ENCODE results near the gene EYS. TPM values are rescaled to one million over a fixed set of nuclear protein-coding genes. Genes with fewer than 3 reads are reported as not detected.

The EYS gene
- total RNA-seq, 1 experiment from 2014 or later = not detected

- Histone ChIP-seq H3K27me3 (ENCODE audit: insufficient read depth, low read length) (no peaks in the 10 kb centered on the region), H3K9ac (ENCODE audit: extremely low read depth, insufficient read length, low read length) (no peak overlapping the region), H2AK5ac (ENCODE audit: insufficient read length, low read length) (no peak overlapping the region), H3K18ac (ENCODE audit: insufficient read length, low read depth, low read length) (no peak overlapping the region), H3K9me3 (ENCODE audit: control insufficient read depth, low read depth, low read length) (no peaks in the 10 kb centered on the region), H2BK5ac (ENCODE audit: insufficient read length, low read length) (no peak overlapping the region), H2BK120ac (ENCODE audit: low read depth, low read length, poor library complexity, severe bottlenecking) (no peak overlapping the region), H3K79me2 (ENCODE audit: insufficient read depth, low read length) (no peaks in the 10 kb centered on the region), H3K4me2 (ENCODE audit: insufficient read depth, insufficient read length, low read length) (no peak overlapping the region), H2BK20ac (ENCODE audit: low read depth, low read length, poor library complexity, severe bottlenecking) (no peak overlapping the region), H4K20me1 (ENCODE audit: control insufficient read depth, insufficient read depth, insufficient read length) (no peaks in the 10 kb centered on the region), H3K23me2 (ENCODE audit: insufficient read length, low read depth, low read length, poor library complexity, severe bottlenecking) (no peaks in the 10 kb centered on the region), H2BK15ac (ENCODE audit: low read depth, low read length) (no peak overlapping the region), H2BK12ac (ENCODE audit: insufficient read length, low read depth, low read length) (no peak overlapping the region), H3K4me1 (ENCODE audit: insufficient read depth, low read length) (no peaks in the 10 kb centered on the region), H3K56ac (ENCODE audit: insufficient read length, low read depth, low read length) (no peak overlapping the region), H3K27ac (ENCODE audit: insufficient read length, low read depth, low read length) (no peak overlapping the region), H3K14ac (ENCODE audit: insufficient read depth, low read length) (no peak overlapping the region), H3K23ac (ENCODE audit: insufficient read length, low read depth, low read length) (no peak overlapping the region), H3T11ph (ENCODE audit: low read length) (no peak overlapping the region), H2AFZ (ENCODE audit: low read length) (no peak overlapping the region), H4K5ac (ENCODE audit: insufficient read length, low read depth, low read length) (no peak overlapping the region), H4K8ac (replicated peaks; ENCODE audit: insufficient read length, low read depth, low read length) (no peak overlapping the region), H4K91ac (ENCODE audit: insufficient read length, low read depth, low read length) (no peak overlapping the region), H3K79me1 (ENCODE audit: insufficient read depth, low read depth, low read length, poor library complexity, severe bottlenecking) (no peaks in the 10 kb centered on the region), H3K4ac (ENCODE audit: low read depth, low read length) (no peak overlapping the region)
- no peaks in the 10 kb centered on the region for H3K4me1 Mint-ChIP-seq
- no peaks in the 10 kb centered on the region for H3K9me3 Mint-ChIP-seq
- no peak for DNase-seq
- H3K4me3 Mint-ChIP-seq = no peak overlapping the region
- no peak overlapping the region for H3K27ac Mint-ChIP-seq
- no peak for TF ChIP-seq CTCF (conservative IDR thresholded peaks at IDR 0.05)
- no peaks in the 10 kb centered on the region for H3K36me3 Mint-ChIP-seq (ENCODE audit: insufficient read depth in 1 of 3, low read depth in 3 of 3)
- H3K27me3 Mint-ChIP-seq (ENCODE audit: low read depth) = no peaks in the 10 kb centered on the region; the same call in none of the 2 replicates
- no CpG with 5 or more reads among the region's 2 CpGs for WGBS (ENCODE audit: extremely low coverage, insufficient read length, low lambda C conversion rate)
Observed at GRCh38 chr6:64143101-64143500, 1563.9 kb downstream of the EYS start.
